Mesenchymal stem cell (in vitro differentiated cells and primary cell): ENCODE results near the gene ARFGAP3.

Experiments used
- DNase-seq: peaks from one replicate; pipeline ENCODE4 v3.0.0-alpha.2; 2013
- H2AFZ ChIP-seq: one replicate; pipeline ENCODE4 v1.6.1; 2013; ENCODE audit warnings: low read depth, mild to moderate bottlenecking, control low read depth, inconsistent platforms, low read length, moderate library complexity
- H2AK5ac ChIP-seq: 2 replicates; pipeline ENCODE4 v1.6.1; 2013; ENCODE audit warnings: low read length, moderate library complexity, mild to moderate bottlenecking, inconsistent platforms; ENCODE audit not compliant: severe bottlenecking
- H2BK120ac ChIP-seq: one replicate; pipeline ENCODE4 v1.6.1; 2013; ENCODE audit warnings: low read depth, mild to moderate bottlenecking, inconsistent platforms, low read length, moderate library complexity
- H2BK12ac ChIP-seq, 2 experiments: one replicate each; pipeline ENCODE4 v1.6.1; 2013; ENCODE audit warnings: inconsistent platforms in 2 of 2, low read length in 2 of 2, mild to moderate bottlenecking in 2 of 2, moderate library complexity in 2 of 2, control low read depth in 1 of 2
- H2BK15ac ChIP-seq: one replicate; pipeline ENCODE4 v1.6.1; 2013; ENCODE audit warnings: mild to moderate bottlenecking, low read depth, inconsistent platforms; ENCODE audit not compliant: poor library complexity, severe bottlenecking
- H2BK5ac ChIP-seq: 2 replicates; pipeline ENCODE4 v1.6.1; 2013; ENCODE audit warnings: low read depth, mild to moderate bottlenecking, low read length, control low read depth, inconsistent platforms; ENCODE audit not compliant: poor library complexity, severe bottlenecking
- H3K14ac ChIP-seq, 2 experiments: one replicate each; pipeline ENCODE4 v1.6.1; 2013; ENCODE audit warnings: inconsistent platforms in 2 of 2, low read length in 2 of 2, control low read depth in 1 of 2, mild to moderate bottlenecking in 1 of 2, moderate library complexity in 1 of 2
- H3K18ac ChIP-seq, 2 experiments: one replicate each; pipeline ENCODE4 v1.6.1; 2013; ENCODE audit warnings: inconsistent platforms in 2 of 2, low read length in 2 of 2, control low read depth in 1 of 2, low read depth in 1 of 2, mild to moderate bottlenecking in 1 of 2
- H3K23ac ChIP-seq, 2 experiments: one replicate each; pipeline ENCODE4 v1.6.1; 2013; ENCODE audit warnings: inconsistent platforms in 2 of 2, low read length in 2 of 2, mild to moderate bottlenecking in 2 of 2, moderate library complexity in 2 of 2, control low read depth in 1 of 2
- H3K27ac ChIP-seq: 2 replicates; pipeline ENCODE4 v1.5.1; 2013; ENCODE audit warnings: mild to moderate bottlenecking, moderate library complexity, low read length, control low read depth, inconsistent platforms; ENCODE audit not compliant: poor library complexity, severe bottlenecking
- H3K27me3 ChIP-seq, 2 experiments: 2 replicates each; pipeline versions ENCODE4 v1.6.1 to v1.7.0; 2013; ENCODE audit warnings: low read length in 2 of 2, mild to moderate bottlenecking in 2 of 2, moderate library complexity in 2 of 2, control low read depth in 1 of 2, inconsistent platforms in 1 of 2; ENCODE audit not compliant: control insufficient read depth in 1 of 2, insufficient read depth in 1 of 2
- H3K36me3 ChIP-seq, 2 experiments: 2 replicates each; pipeline versions ENCODE4 v1.6.1 to v1.7.0; 2013; ENCODE audit warnings: low read length in 2 of 2, control low read depth in 1 of 2, inconsistent platforms in 1 of 2, low read depth in 1 of 2, mild to moderate bottlenecking in 1 of 2; ENCODE audit not compliant: insufficient read depth in 2 of 2, control insufficient read depth in 1 of 2
- H3K4ac ChIP-seq, 2 experiments: one replicate each; pipeline ENCODE4 v1.6.1; 2013; ENCODE audit warnings: inconsistent platforms in 2 of 2, low read length in 2 of 2, mild to moderate bottlenecking in 2 of 2, moderate library complexity in 2 of 2, control low read depth in 1 of 2, low read depth in 1 of 2
- H3K4me1 ChIP-seq: 2 replicates; pipeline ENCODE4 v1.6.1; 2013; ENCODE audit warnings: low read depth, low read length, control low read depth; ENCODE audit not compliant: control insufficient read depth, insufficient read depth
- H3K4me2 ChIP-seq: 2 replicates; pipeline ENCODE4 v1.6.1; 2013; ENCODE audit warnings: low read length, mild to moderate bottlenecking, inconsistent platforms; ENCODE audit not compliant: poor library complexity, severe bottlenecking
- H3K4me3 ChIP-seq, 2 experiments: 2 replicates each; pipeline versions ENCODE4 v1.5.1 to v1.7.0; 2013; ENCODE audit warnings: low read length in 2 of 2, mild to moderate bottlenecking in 2 of 2, control low read depth in 1 of 2, low read depth in 1 of 2; ENCODE audit not compliant: insufficient read depth in 1 of 2
- H3K79me1 ChIP-seq: replicated peaks from 2 replicates; pipeline ENCODE4 v1.6.1; 2013; ENCODE audit warnings: mild to moderate bottlenecking, control low read depth, low read length, inconsistent platforms; ENCODE audit not compliant: poor library complexity, severe bottlenecking
- H3K9ac ChIP-seq: 2 replicates; pipeline ENCODE4 v1.7.0; 2013; ENCODE audit warnings: mild to moderate bottlenecking, low read length, moderate library complexity
- H3K9me3 ChIP-seq: 2 replicates; pipeline ENCODE4 v1.7.0; 2013; ENCODE audit warnings: mild to moderate bottlenecking, low read length; ENCODE audit not compliant: control insufficient read depth
- H4K8ac ChIP-seq: one replicate; pipeline ENCODE4 v1.6.1; 2013; ENCODE audit warnings: inconsistent platforms, mild to moderate bottlenecking, low read length, moderate library complexity
- H4K91ac ChIP-seq: one replicate; pipeline ENCODE4 v1.6.1; 2013; ENCODE audit warnings: mild to moderate bottlenecking, low read length, inconsistent platforms
- WGBS: methylation state at CpG from one replicate; pipeline ENCODE4 v1.1.7; 2013; ENCODE audit warnings: mixed read lengths; 5-methylcytosine and 5-hydroxymethylcytosine counted together

ARFGAP3 gene

GRCh38 chr22:42895541-42895981 is 38.5 kb upstream of the ARFGAP3 start:
- Histone ChIP-seq H3K4me3 (no peak overlapping the region), H3K27ac (no peak overlapping the region), H3K36me3 (peaks cover 25 to 43% of the 10 kb centered on the region in 2 experiments), H4K8ac (no peak overlapping the region), H3K27me3 (no peaks in the 10 kb centered on the region), H3K4me1 (peaks cover 5% of the 10 kb centered on the region), H2AK5ac (no peak overlapping the region), H2BK120ac (no peak overlapping the region), H2BK5ac (no peak overlapping the region), H3K4ac (no peak overlapping the region), H3K18ac (no peak overlapping the region), H3K79me1 (peaks cover 63% of the 10 kb centered on the region), H2BK15ac (no peak overlapping the region), H3K14ac (no peak overlapping the region), H2BK12ac (no peak overlapping the region), H3K4me2 (no peak overlapping the region), H3K9ac (no peak overlapping the region), H3K9me3 (no peaks in the 10 kb centered on the region), H2AFZ (no peak overlapping the region), H3K23ac (no peak overlapping the region), H4K91ac (no peak overlapping the region)
- 91% methylated on average over 9 of the region's 9 CpGs for WGBS
- no peak for DNase-seq

DNA sequence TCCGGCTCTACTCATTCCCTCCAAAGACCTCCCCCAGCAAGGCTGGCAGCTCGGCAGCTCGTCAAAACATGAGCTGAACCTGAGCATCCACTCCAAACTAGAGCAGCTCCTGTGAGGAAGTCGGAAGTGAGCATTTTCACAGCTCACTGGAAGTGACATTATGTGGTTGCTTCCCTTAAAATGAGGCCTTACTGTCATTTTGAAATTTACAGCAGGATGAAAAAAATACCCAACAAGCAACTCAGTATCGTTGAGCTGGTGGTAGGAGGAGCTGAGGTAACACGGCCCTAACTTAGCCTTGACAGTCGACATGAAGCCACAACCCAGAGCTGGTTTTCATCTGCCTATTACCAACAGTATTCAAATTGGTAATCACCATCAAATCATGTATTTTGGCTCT is 38.0 kb upstream of the ARFGAP3 start:
- no peak overlapping the region for H3K4me3 ChIP-seq
- H3K18ac ChIP-seq = no peak overlapping the region
- peak overlapping the region; percentile 9 for H2BK15ac ChIP-seq
- H4K8ac ChIP-seq = no peak overlapping the region
- H3K4me1 ChIP-seq = peaks cover 5% of the 10 kb centered on the region
- H3K27me3 ChIP-seq = no peaks in the 10 kb centered on the region
- H3K23ac ChIP-seq = no peak overlapping the region
- H3K4ac ChIP-seq = no peak overlapping the region
- H3K14ac ChIP-seq = no peak overlapping the region
- no peak overlapping the region for H3K4me2 ChIP-seq
- H3K9ac ChIP-seq = no peak overlapping the region
- H2BK5ac ChIP-seq = no peak overlapping the region
- 70% methylated on average over 7 of the region's 7 CpGs for WGBS
- no peak overlapping the region for H2BK120ac ChIP-seq
- H3K27ac ChIP-seq = no peak overlapping the region
- H3K9me3 ChIP-seq = no peaks in the 10 kb centered on the region
- no peak overlapping the region for H4K91ac ChIP-seq
- H3K36me3 ChIP-seq = peaks cover 29 to 44% of the 10 kb centered on the region in 2 experiments
- no peak overlapping the region for H2AFZ ChIP-seq
- H2AK5ac ChIP-seq = no peak overlapping the region
- peak; percentile 11 for DNase-seq
- no peak overlapping the region for H2BK12ac ChIP-seq
- peaks cover 61% of the 10 kb centered on the region for H3K79me1 ChIP-seq

- no peak overlapping the region for H3K4ac ChIP-seq
- H3K4me3 ChIP-seq = no peak overlapping the region
- no peak overlapping the region for H3K9ac ChIP-seq
- no peak overlapping the region for H2BK12ac ChIP-seq
- no peaks in the 10 kb centered on the region for H3K27me3 ChIP-seq
- no peak overlapping the region for H3K18ac ChIP-seq
- no peak overlapping the region for H2BK120ac ChIP-seq
- H4K8ac ChIP-seq = no peak overlapping the region
- DNase-seq = no peak
- H3K4me2 ChIP-seq = no peak overlapping the region
- H3K9me3 ChIP-seq = no peaks in the 10 kb centered on the region
- H2AK5ac ChIP-seq = no peak overlapping the region
- H3K79me1 ChIP-seq = peaks cover 51% of the 10 kb centered on the region
- peaks cover 41 to 43% of the 10 kb centered on the region in 2 experiments for H3K36me3 ChIP-seq
- H2AFZ ChIP-seq = no peak overlapping the region
- H4K91ac ChIP-seq = no peak overlapping the region
- 99% methylated on average over 22 of the region's 25 CpGs for WGBS
- H2BK15ac ChIP-seq = no peak overlapping the region
- H3K14ac ChIP-seq = no peak overlapping the region
- H2BK5ac ChIP-seq = no peak overlapping the region
- peaks cover 5% of the 10 kb centered on the region for H3K4me1 ChIP-seq
- H3K23ac ChIP-seq = no peak overlapping the region
- no peak overlapping the region for H3K27ac ChIP-seq
Measured at GRCh38 chr22:42893371-42894150, 36.5 kb upstream of the ARFGAP3 start.

DNA sequence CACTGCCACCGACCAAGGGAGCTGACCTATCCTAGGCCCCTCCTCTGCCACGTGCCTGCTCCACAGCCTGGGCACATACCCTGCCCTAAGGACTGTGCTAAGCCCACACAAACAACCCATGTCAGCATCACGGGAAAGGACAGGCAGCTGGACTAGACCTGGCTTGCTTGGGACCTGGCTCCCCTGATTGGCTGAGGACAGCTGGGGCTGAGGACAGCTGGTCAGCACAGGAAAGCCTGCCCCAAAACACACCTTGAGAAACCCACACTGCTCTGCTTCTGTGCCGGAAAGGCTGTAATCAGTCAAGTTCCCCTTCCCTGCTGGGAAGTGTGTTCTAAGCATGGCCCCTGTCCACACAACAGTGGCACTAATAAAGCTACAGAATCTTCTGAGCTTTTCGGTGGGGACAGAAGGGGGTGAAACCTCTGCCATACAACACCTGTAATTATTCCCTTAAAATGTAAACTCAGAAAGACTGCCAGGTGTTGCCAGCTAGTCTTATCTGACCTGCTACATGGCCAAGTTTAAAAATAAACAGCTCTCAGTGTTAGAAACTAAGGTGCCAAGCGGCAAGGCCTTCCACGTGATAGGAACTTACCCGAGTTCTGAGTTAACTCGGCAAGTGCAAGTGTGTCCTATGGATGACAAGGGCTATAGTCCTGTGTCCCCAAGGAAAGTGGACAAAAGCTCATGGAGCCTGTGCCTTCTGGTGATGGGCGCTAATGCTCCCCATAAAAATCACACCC is 35.7 kb upstream of the ARFGAP3 start:
- Histone ChIP-seq H3K4me3 (no peak overlapping the region), H2BK120ac (no peak overlapping the region), H4K91ac (no peak overlapping the region), H3K9me3 (no peaks in the 10 kb centered on the region), H3K9ac (no peak overlapping the region), H3K4ac (no peak overlapping the region), H2BK15ac (no peak overlapping the region), H2AFZ (no peak overlapping the region), H2BK5ac (no peak overlapping the region), H4K8ac (no peak overlapping the region), H2AK5ac (no peak overlapping the region), H3K14ac (no peak overlapping the region), H3K23ac (no peak overlapping the region), H3K27me3 (no peaks in the 10 kb centered on the region), H3K79me1 (peaks cover 52% of the 10 kb centered on the region), H3K36me3 (peaks cover 47 to 48% of the 10 kb centered on the region in 2 experiments), H3K27ac (no peak overlapping the region), H2BK12ac (no peak overlapping the region), H3K4me1 (peaks cover 11% of the 10 kb centered on the region), H3K18ac (no peak overlapping the region), H3K4me2 (no peak overlapping the region)
- no peak for DNase-seq
- 95% methylated on average over 10 of the region's 10 CpGs for WGBS
